Calu3 (cell line): ENCODE measurements around the gene DLST. TPM values are rescaled to one million over a fixed set of nuclear protein-coding genes. Genes with fewer than 3 reads are reported as not detected.

Experiments
- BruUV-seq: library from RNA; stranded (reverse); fragments of 400-500 nt; replicated peaks from 2 replicates; lab custom pipeline; 2021; lab: Mats Ljungman, UMichigan
- CTCF ChIA-PET: fragments of 300-600 bp; sonication (Branson Sonifier 250); formaldehyde crosslinking; loops from one replicate; lab custom pipeline; 2022; ENCODE audit warnings: antibody characterized with exemption; lab: Charles Lee
- DNase-seq: peaks from one replicate; pipeline ENCODE4 v3.0.0; 2022
- H3K27ac Mint-ChIP-seq: one replicate; pipeline ENCODE4 v1.8.0; 2022; ENCODE audit warnings: mixed read lengths; ENCODE audit not compliant: unreplicated experiment
- H3K27me3 Mint-ChIP-seq: one replicate; pipeline ENCODE4 v1.8.0; 2022; ENCODE audit warnings: mixed read lengths; ENCODE audit not compliant: unreplicated experiment
- H3K36me3 Mint-ChIP-seq: one replicate; pipeline ENCODE4 v1.8.0; 2022; ENCODE audit warnings: mild to moderate bottlenecking, moderate library complexity, mixed read lengths; ENCODE audit not compliant: insufficient read depth, unreplicated experiment
- H3K4me1 Mint-ChIP-seq: one replicate; pipeline ENCODE4 v1.8.0; 2022; ENCODE audit warnings: mild to moderate bottlenecking, low read depth, mixed read lengths; ENCODE audit not compliant: unreplicated experiment
- H3K4me3 Mint-ChIP-seq: one replicate; pipeline ENCODE4 v1.8.0; 2022; ENCODE audit warnings: mild to moderate bottlenecking, low read depth, moderate library complexity, mixed read lengths; ENCODE audit not compliant: unreplicated experiment
- H3K9me3 Mint-ChIP-seq: one replicate; pipeline ENCODE4 v1.8.0; 2022; ENCODE audit warnings: low read depth, mixed read lengths; ENCODE audit not compliant: unreplicated experiment
- CTCF ChIP-seq: fragments of 200-600 bp; IDR thresholded peaks from one replicate; pipeline ENCODE4 v1.8.0; 2022; ENCODE audit warnings: antibody characterized with exemption; ENCODE audit not compliant: unreplicated experiment
- intact Hi-C: fragments of 100-400 bp; cut with micrococcal nuclease; formaldehyde crosslinking; loops from one replicate; pipeline ENCODE4 v1.10.0; 2022; ENCODE audit not compliant: unreplicated experiment
- total RNA-seq: library from RNA; stranded (reverse); gene quantifications from 2 replicates; pipeline ENCODE4 v1.2.3, GENCODE V29; 2022

DLST gene
- total RNA-seq, 1 experiment from 2014 or later: 84.2 TPM

DNA sequence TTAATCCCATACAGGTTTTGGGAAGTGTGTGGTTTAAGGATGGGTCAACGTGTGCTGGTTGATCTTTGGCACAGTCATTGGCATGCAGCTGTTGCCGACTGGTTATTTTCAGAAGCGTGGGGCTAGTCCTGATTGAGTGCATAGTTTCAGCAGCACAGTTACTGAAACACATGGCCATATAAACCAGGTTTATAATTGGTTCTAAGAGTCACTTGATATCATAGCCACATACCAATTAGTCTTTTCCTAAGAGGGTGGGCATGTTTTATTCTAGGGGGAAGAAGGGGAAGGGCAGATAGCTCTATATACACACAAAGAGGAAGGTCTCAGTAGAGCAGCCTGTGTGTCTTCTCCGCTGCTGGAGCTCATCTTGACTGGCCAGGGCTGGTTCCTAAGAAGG, 52.3 kb downstream of the DLST start:
- Mint-ChIP-seq H3K27me3 (peaks cover 13% of the 10 kb centered on the region), H3K9me3 (no peaks in the 10 kb centered on the region), H3K27ac (no peak overlapping the region), H3K36me3 (no peaks in the 10 kb centered on the region), H3K4me1 (no peaks in the 10 kb centered on the region), H3K4me3 (no peak overlapping the region)
- no peak for DNase-seq
- BruUV-seq: no TSS peak
- CTCF ChIA-PET: no interaction called here
- intact Hi-C loops: no loop called here
- no peak for TF ChIP-seq CTCF

GRCh38 chr14:74934476-74935359, 53.0 kb downstream of the DLST start:
- no peak for TF ChIP-seq CTCF
- H3K36me3 Mint-ChIP-seq: no peaks in the 10 kb centered on the region
- no peaks in the 10 kb centered on the region for H3K9me3 Mint-ChIP-seq
- H3K4me3 Mint-ChIP-seq: no peak overlapping the region
- DNase-seq: no peak
- CTCF ChIA-PET: no interaction called here
- BruUV-seq: no TSS peak
- intact Hi-C loops: no loop called here
- peaks cover 2% of the 10 kb centered on the region for H3K4me1 Mint-ChIP-seq
- H3K27ac Mint-ChIP-seq: no peak overlapping the region
- peaks cover 13% of the 10 kb centered on the region for H3K27me3 Mint-ChIP-seq

DNA sequence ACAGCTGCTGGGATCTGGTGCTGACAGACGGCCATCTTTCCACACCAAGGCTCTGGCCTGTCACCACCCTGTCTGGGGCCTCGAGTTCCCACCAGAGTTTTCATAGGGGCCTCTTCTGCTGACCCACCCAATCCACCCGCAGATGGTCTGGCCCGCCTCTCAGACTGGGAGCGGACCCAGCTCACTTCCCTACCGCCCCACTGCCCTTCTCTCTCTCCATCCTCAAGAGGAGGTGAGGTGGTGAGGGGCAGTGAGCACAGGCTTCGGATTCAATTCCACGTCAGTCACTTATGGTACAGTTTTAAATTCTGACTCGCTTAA, 53.6 kb downstream of the DLST start:
- Mint-ChIP-seq H3K4me1 (peaks cover 8% of the 10 kb centered on the region), H3K9me3 (no peaks in the 10 kb centered on the region), H3K27ac (no peak overlapping the region), H3K4me3 (no peak overlapping the region), H3K36me3 (no peaks in the 10 kb centered on the region), H3K27me3 (peaks cover 13% of the 10 kb centered on the region)
- no TSS peak for BruUV-seq
- no peak for DNase-seq
- CTCF ChIA-PET: no interaction called here
- TF ChIP-seq CTCF: no peak
- intact Hi-C loops: no loop called here

GRCh38 chr14:74936151-74936550, 54.4 kb downstream of the DLST start:
- H3K9me3 Mint-ChIP-seq: no peaks in the 10 kb centered on the region
- intact Hi-C loops: no loop called here
- DNase-seq: no peak
- no peak overlapping the region for H3K27ac Mint-ChIP-seq
- BruUV-seq: no TSS peak
- H3K36me3 Mint-ChIP-seq: no peaks in the 10 kb centered on the region
- H3K27me3 Mint-ChIP-seq: peaks cover 13% of the 10 kb centered on the region
- H3K4me1 Mint-ChIP-seq: peaks cover 11% of the 10 kb centered on the region
- TF ChIP-seq CTCF: no peak
- CTCF ChIA-PET: no interaction called here
- no peak overlapping the region for H3K4me3 Mint-ChIP-seq
